GM12801 (cell line): ENCODE results near the gene MTRR.

Experiments used
- CTCF ChIP-seq: IDR thresholded peaks from one replicate; pipeline ENCODE4 v1.5.1; 2011; ENCODE audit warnings: control low read depth; ENCODE audit not compliant: insufficient read length; ENCODE audit errors: extremely low read depth

MTRR gene

GRCh38 chr5:7872517-7873130 is 3.7 kb downstream of the MTRR start:
- no peak for TF ChIP-seq CTCF

- TF ChIP-seq CTCF: no peak
These were observed 4.3 kb downstream of the MTRR start for GRCh38 chr5:7873216-7873615.

GRCh38 chr5:7874639-7875038 is 5.7 kb downstream of the MTRR start:
- no peak for TF ChIP-seq CTCF

- TF ChIP-seq CTCF: no peak
These were observed 6.2 kb downstream of the MTRR start for GRCh38 chr5:7875151-7875550.

- TF ChIP-seq CTCF: no peak
These were observed 7.9 kb downstream of the MTRR start for GRCh38 chr5:7876867-7877266.

- no peak for TF ChIP-seq CTCF
These were observed 8.9 kb downstream of the MTRR start for GRCh38 chr5:7877851-7878250.

GRCh38 chr5:7878381-7878873 is 9.5 kb downstream of the MTRR start:
- TF ChIP-seq CTCF: no peak

- TF ChIP-seq CTCF: no peak
These were observed 12.1 kb downstream of the MTRR start for GRCh38 chr5:7881091-7881490.
